Choroid plexus epithelial cell (primary cell): Measurements from ENCODE around the gene RFT1.

Source experiments
- DNase-seq: peaks from one replicate; pipeline ENCODE4 v3.0.0-alpha.2; 2010; ENCODE audit warnings: low read depth
- H3K4me3 ChIP-seq: 2 replicates; pipeline ENCODE4 v1.5.1; 2011; ENCODE audit warnings: low read depth, mild to moderate bottlenecking, control low read depth, low read length, moderate library complexity
- TF ChIP-seq, protein P1 (sequence below): conservative IDR thresholded peaks from 2 replicates; pipeline ENCODE4 v1.5.1; 2011; ENCODE audit warnings: low read depth, mild to moderate bottlenecking, control low read depth, inconsistent platforms, low read length, moderate library complexity

The RFT1 gene

DNA sequence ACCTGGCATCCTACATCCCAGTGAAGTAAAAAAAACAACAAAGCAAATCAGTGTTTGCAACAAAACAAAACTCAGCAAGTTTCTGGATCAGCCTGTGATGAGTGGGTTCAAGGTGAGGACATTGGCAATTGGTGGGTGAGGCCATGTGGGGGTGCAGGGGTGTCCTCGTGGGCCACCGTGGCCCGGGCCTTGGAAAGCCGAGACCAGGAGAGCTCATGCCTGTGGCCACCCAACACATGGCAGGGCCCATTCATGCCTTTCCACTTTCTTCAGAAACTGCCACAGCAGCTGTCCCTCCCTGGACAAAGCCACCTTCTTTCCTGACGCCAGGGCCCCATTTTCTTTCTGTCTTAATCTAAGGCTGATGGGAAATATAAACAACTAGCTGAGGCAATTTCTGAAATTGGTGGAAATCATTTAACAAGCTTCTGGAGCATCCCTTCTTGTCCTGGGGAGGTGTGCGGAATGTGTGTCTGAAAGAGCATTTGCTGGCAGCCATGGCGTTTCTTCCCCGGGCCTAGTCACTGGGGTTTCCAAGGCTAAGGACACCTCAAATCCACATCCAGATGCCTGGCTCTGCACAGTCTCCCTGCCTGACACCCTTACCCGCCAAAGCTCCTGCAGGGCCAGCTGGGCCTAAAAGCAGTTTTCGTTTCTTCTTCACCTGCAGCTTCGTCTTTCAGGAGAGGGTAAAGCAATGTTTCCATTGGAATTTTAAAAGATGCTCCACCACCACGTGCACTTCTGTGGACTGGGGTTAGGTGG, 50.3 kb downstream of the RFT1 start:
- H3K4me3 ChIP-seq, result no peak overlapping the region
- TF ChIP-seq, protein P1, sequence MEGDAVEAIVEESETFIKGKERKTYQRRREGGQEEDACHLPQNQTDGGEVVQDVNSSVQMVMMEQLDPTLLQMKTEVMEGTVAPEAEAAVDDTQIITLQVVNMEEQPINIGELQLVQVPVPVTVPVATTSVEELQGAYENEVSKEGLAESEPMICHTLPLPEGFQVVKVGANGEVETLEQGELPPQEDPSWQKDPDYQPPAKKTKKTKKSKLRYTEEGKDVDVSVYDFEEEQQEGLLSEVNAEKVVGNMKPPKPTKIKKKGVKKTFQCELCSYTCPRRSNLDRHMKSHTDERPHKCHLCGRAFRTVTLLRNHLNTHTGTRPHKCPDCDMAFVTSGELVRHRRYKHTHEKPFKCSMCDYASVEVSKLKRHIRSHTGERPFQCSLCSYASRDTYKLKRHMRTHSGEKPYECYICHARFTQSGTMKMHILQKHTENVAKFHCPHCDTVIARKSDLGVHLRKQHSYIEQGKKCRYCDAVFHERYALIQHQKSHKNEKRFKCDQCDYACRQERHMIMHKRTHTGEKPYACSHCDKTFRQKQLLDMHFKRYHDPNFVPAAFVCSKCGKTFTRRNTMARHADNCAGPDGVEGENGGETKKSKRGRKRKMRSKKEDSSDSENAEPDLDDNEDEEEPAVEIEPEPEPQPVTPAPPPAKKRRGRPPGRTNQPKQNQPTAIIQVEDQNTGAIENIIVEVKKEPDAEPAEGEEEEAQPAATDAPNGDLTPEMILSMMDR, result no peak
- DNase-seq, result no peak

DNA sequence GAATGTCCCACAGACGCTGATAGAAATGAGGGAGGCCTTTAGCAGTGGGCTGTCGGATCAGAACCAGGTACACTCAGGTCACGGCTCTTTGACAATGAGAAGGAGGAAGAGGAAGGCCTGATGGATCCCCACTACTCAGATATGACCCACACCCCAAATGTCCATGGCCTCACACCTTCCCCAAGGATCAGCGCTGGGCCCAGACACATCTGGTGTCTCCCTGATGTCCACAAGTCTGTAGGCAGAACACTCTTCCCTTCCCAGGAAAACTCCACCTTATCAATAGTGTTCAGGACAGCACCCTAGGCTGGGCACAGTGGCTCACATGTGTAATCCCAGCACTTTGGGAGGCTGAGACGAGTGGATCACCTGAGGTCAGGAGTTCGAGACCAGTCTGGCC, 51.1 kb downstream of the RFT1 start:
- TF ChIP-seq, protein P1, result no peak
- no peak overlapping the region for H3K4me3 ChIP-seq
- no peak for DNase-seq

DNA sequence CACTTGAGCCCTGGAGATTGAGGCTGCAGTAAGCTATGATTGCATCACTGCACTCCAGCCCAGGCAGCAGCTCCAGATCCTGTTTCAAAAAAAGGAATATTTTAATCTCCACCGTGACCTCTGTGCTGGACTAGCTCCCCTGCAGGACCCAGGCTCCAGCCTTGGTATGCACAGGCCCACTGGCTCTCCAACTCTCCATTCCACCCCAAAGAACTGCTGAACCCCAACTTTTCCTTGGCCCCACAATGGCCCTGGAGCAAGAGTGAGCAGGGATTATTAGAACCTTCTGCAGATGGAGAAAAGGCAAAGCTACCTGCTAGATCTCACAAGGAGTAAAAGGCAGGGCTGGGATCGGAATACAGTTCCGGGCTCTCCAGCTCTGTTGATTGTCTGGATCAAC, 51.6 kb downstream of the RFT1 start:
- TF ChIP-seq, protein P1, result no peak
- no peak overlapping the region for H3K4me3 ChIP-seq
- no peak for DNase-seq

DNA sequence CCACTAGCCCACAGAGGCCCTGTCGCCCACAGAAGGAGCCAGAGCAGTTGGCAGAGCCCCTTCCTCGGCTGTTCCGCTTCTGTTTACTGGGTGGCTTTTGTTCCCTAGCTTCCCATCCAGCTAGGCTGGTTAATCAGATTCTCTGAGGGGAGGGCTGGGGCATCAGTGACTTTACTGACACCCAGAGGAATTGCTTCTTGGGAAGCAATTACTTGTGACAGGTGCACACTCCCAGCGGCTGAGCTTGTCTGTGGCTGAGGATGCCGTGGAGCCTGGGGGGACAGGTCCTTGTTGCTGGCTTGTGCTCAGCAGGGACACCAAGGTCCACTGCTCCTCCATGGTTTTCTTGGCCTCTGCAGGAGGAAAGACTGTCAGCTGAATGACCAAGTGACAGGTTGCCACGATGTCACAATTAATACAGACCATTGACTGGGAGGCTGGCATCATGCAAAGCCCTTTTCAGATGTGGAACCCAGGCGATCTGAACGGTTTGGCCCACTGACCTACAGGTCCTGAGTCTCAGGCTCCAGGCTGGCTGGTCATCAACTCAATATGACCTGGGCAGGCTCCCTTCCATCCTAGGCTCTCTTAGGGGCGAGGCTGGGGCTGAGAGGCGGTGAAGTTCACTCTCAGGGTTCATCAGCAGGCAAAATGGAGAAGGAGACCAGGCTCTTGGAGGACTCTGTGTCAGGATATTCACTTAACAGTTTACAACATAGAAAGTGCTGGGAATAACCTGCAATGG, 52.6 kb downstream of the RFT1 start:
- no peak overlapping the region for H3K4me3 ChIP-seq
- TF ChIP-seq, protein P1, result no peak
- no peak for DNase-seq

DNA sequence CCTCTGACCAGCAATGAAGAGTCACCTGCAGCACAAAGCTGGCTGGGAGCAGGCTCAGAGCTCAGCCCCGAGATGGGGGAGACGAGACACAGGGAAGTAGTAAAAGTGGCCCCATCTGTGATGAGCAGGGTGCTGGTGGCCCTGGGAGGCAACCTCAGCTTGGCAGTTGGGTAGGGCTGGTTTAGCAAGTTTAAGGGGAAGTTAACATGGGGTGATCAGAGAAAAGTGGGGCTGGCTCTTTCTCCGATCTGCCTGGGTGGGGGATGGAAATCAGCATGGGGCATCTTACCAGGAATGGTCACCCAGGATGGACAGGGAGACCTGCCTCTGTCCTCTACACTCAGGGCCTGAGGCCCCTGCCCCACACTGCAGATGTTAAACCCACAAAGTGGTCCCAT, 54.5 kb downstream of the RFT1 start:
- DNase-seq, result no peak
- no peak overlapping the region for H3K4me3 ChIP-seq
- TF ChIP-seq, protein P1, result no peak

DNA sequence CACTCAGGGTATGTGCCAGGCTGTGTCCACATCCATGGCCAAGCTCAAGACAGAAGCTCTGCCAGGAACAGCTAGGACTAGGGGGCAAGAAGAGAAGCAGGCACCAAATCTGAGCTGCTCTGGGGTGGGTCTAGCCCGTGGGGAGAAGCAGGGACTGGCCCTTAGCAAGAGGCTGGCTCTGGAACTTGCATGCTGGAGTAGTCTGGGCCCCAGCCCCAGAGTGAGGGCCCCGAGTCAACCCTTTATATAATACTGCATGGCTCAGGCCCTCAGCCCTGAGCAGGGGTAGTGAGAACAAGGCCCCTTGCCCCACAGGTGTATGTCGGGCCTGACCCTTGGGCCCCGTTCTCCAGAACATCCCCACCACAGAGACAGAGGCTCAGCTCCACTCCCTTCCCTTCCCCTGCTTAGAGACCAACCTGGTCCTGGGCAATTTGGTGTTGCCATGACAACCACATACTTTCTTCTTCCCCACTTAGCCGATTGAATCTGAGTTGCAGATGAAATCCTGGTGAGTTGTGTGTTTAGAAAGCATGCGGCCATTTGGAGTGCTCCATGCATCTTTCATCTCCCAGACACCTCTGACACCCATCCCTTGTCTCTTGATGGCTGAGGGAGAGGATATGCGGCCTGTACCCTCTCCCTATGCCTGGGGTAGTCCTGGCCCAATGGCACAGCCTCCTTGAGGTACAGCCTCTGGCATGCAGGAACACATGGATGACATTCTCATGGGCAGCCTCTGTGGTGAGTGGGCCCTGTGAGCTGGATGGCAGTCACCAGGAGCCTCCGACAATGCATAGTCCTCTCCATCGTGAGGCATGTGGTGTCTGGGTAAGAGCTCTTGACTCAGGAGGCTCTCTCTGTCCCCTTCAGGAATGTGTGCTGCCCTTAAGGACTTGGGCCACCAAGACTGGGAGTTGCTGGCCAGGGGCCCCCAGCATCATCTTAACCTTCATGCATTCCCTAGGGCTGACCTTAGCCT, 55.2 kb downstream of the RFT1 start:
- DNase-seq, result no peak
- no peak overlapping the region for H3K4me3 ChIP-seq
- TF ChIP-seq, protein P1, result no peak
